ENCODE measurements around the gene CTBP1. TPM values are rescaled to one million over a fixed set of nuclear protein-coding genes. Genes with fewer than 3 reads are reported as not detected.

Gene CTBP1
- total and polyA plus RNA-seq, 2 of the 8 experiments (the other 6 are each of a cell fraction or from before 2014, with no cell fraction given) = 128 to 185 TPM

DNA sequence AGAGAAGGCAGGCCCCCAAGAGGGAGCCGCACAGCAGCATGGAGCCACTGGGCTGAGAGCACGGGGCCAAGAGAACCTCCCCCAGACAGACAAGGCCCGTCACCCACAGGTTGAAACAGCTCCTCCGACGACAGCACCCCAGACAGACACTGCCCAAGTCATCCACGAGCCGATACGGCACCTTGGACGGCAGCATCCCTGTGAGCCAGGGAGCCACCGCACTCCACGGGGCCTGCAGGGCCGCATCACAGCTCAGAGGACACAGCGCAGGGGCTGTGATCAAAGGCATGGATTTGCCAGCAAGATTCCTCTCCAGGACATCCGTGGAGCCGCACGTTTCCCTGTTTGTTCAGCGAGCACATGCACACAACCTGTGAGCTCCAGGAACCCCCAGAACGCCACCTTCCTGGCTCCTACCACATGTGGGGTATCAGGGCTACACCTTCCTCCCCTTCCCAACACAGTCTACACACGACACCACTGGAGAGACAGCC lies 3.9 kb downstream of the CTBP1 start (continued):
- TF ChIP-seq SUZ12 (IDR thresholded peaks at IDR 0.05; ENCODE audit: low read length) = no peak
- no peak for TF ChIP-seq CTCF (IDR thresholded peaks at IDR 0.05; ENCODE audit: control extremely low read depth in 1 of 3, insufficient read depth in 1 of 3, low read depth in 1 of 3, low read length in 3 of 3)
- no peak for TF ChIP-seq SAP30 (IDR thresholded peaks at IDR 0.05; ENCODE audit: insufficient read depth, insufficient replicate concordance, low read length)
- no peak for TF ChIP-seq EZH2 (IDR thresholded peaks at IDR 0.05; ENCODE audit: low read depth, low read length, severe bottlenecking)
- TF ChIP-seq SIN3A (conservative IDR thresholded peaks at IDR 0.05 in 1 of 2, IDR thresholded peaks at IDR 0.05 in 1 of 2; ENCODE audit: low read depth in 1 of 2, low read length in 2 of 2) = no peak
